ENCODE results near the gene TLCD1.

DNA sequence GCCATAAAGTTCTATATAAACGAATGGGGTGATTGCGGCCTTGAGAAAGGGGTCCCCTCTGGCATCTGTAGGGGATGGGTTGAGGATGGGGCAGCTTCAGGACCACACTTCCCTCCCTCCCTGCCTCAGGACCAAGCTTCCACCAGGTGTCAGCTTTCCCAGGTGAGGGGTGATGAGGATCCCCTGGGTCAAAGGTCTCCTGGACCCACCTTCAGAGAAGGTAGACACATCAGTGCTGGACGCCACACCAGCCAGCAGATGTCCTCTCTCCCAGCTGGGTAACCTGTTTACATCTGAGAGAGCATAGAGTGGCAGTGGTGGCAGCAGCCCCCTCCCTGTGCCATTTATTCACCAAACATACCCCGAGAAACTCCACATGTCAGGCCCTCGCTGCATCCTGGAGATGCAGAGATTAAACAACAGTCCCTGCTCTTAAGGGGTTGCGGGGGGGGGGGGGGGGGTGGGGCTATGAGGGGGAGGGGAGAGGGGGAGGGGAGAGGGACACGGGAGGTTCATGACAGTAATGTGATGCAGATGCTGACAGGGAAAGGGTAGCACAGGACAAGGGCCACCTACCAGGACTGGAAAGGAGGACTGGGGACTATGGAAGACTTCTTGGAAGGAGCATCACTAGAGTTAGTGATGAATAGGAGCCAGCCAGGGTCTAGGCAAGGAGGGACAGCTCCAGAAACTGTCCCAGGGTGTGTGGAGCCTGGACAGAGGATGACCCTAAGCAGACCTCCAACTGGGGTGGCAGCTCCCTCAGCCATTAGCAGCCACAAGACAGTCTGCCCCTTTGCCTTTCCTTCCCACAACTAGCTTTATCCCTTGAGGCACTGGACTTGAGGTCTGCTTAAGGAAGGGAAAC lies 19.3 kb downstream of the TLCD1 start:
- TF ChIP-seq, protein P1, sequence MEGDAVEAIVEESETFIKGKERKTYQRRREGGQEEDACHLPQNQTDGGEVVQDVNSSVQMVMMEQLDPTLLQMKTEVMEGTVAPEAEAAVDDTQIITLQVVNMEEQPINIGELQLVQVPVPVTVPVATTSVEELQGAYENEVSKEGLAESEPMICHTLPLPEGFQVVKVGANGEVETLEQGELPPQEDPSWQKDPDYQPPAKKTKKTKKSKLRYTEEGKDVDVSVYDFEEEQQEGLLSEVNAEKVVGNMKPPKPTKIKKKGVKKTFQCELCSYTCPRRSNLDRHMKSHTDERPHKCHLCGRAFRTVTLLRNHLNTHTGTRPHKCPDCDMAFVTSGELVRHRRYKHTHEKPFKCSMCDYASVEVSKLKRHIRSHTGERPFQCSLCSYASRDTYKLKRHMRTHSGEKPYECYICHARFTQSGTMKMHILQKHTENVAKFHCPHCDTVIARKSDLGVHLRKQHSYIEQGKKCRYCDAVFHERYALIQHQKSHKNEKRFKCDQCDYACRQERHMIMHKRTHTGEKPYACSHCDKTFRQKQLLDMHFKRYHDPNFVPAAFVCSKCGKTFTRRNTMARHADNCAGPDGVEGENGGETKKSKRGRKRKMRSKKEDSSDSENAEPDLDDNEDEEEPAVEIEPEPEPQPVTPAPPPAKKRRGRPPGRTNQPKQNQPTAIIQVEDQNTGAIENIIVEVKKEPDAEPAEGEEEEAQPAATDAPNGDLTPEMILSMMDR (conservative IDR thresholded peaks at IDR 0.05; ENCODE audit: low read depth, low read length): no peak
- no peak for TF ChIP-seq EZH2 (IDR thresholded peaks at IDR 0.05; ENCODE audit: low read length, unreplicated experiment)

Data from PC-3 (cell line).